Right hindlimb (tissue), 1 donor: ENCODE data around the gene NFRKB.
"Not testable (repeated sequence)": the region's sequence is repeated elsewhere in the genome, so short reads cannot be mapped to it uniquely, and the experiment has no call there.

ENCODE experiments used
- DNase-seq: peaks from one replicate; pipeline ENCODE4 v3.0.0-alpha.2; 2018

Gene NFRKB

GRCh38 chr11:129888451-129888850, 6.9 kb downstream of the NFRKB start:
- DNase-seq: no peak

DNA sequence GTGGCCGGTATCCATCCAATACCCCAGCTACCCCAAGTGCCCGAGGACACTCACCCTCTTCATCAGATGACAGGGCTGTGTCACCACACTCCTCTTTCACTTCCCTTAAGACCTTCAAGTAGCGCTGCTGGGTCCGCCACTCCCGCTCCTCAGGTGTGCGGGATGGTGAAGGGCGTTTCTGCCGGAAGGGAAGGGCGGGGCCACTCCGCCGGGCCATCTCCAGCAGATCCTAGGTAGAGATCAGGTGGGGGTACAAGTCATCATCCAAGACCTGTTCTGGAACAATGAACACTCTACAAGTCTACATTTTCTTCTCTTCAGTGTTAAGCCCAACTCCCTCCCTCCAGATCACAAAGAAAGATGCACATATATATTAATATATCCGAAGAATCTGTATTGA, 10.0 kb downstream of the NFRKB start:
- DNase-seq: no peak

GRCh38 chr11:129884581-129884980, 10.8 kb downstream of the NFRKB start:
- no peak for DNase-seq

GRCh38 chr11:129881570-129882170, 13.7 kb downstream of the NFRKB start:
- DNase-seq: no peak

GRCh38 chr11:129880311-129880710, 15.1 kb downstream of the NFRKB start:
- no peak for DNase-seq

GRCh38 chr11:129871914-129872313, 23.5 kb downstream of the NFRKB start:
- no peak for DNase-seq

DNA sequence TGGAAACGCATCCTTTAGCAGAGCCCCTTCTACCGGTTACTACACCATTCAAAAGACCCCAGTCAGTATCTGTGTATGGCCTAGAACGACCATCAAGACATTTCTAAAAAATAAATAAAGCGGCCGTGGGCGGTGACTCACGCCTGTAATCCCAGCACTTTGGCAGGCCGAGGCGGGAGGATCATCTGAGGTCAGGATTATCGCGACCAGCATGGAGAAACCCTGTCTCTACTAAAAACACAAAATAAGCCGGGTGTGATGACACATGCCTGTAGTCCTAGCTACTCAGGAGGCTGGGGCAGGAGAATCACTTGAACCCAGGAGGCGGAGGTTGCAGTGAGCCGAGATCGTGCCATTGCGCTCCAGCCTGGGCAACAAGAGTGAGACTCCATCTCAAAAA, 26.8 kb downstream of the NFRKB start:
- not testable (repeated sequence) for DNase-seq

GRCh38 chr11:129866311-129866710, 29.1 kb downstream of the NFRKB start:
- DNase-seq: no peak

DNA sequence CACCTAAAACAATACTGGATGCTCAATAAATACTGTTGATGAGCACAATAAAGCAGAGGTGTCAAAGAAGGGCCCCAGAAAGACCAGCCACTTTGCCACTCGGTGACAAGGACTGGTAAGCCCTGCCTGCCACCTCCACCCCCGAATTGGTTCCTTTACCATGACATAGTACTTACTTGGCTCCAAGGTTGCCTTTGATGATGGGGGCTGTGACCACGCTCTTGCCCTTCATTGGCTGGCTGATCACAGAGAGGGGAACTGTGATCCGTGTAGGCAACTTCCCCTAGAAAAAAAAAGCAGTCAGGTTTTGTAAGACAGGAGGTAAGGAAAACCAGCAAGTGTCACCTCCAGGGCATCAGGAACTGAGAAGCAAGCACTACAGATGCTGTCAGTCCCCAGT, 29.7 kb downstream of the NFRKB start:
- no peak for DNase-seq

DNA sequence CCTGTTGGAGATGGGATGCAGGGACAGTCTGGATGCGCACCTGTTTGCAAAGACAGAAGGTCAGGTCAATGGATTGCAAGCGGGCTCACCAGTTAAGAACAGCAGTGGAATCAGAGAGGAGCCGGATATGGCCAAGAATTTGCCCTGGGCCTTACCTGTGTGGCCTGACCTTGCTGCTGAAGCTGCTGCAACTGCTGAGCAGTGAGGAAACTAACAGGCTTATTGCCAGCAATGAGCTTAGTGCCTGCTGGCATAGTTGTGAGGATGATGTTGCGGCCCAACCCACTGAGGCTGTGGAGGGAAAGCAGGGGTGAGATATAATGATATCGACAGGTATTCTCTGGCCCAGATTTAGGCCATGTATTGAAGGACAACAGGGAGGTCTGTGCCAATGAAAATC, 30.6 kb downstream of the NFRKB start:
- DNase-seq: no peak

GRCh38 chr11:129861702-129862522, 33.5 kb downstream of the NFRKB start:
- peak; percentile 55 for DNase-seq

- DNase-seq: no peak
Observed at GRCh38 chr11:129856036-129856435, 39.3 kb downstream of the NFRKB start.

DNA sequence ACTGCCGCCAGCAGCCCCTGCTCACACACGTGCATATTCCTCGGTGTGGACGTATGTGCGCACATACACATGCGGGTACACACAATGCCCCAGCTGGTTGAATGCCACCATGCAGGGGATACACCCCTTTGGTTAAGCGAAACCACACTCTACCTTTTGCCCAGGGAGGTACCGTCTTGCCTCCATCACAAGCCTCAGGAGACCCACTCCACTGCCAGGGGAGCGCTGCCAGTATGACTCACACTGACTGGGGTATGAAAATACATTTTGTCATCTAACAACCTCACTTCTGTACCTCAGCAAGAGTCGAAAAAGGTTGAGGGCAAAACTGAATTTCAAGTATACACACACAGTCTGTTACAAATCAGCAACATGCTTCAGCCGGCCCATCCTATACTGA, 40.3 kb downstream of the NFRKB start:
- DNase-seq: no peak

GRCh38 chr11:129854232-129854805, 41.1 kb downstream of the NFRKB start:
- no peak for DNase-seq

DNA sequence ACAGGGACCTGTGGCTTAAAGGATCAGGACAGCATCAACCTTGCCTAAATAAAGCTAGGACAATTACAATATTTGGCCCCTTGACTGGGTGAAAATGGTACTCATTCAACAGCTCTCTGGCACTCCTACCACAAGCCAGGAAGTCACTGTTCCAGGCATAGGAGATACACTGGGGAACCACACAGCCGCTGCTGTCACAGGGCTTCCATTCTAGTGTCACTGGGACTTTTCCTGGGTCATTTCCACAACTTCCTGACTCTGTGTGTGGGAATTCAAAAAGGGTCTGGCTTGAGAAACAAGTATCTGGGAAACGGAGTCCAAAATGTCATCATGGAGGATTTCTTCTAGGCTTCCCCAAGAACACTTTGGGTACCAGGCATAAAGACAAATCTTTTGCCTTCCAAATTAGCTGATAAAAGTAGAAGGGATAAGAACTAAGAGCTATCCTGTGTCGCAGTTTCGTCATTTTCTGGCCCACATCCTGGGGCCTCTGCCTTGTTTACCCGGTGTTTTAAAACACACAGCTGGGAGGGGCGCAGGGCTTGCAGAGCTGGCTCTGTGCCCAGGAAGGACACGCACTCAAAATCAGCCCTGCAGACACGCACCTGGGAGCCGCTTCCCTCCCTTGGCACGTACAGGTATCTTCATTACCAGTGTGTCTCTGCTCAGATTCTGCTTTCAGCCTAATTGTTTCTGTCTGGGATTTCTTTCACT, 41.7 kb downstream of the NFRKB start:
- peak; percentile 35 for DNase-seq

GRCh38 chr11:129852125-129852740, 43.1 kb downstream of the NFRKB start:
- DNase-seq: no peak

DNA sequence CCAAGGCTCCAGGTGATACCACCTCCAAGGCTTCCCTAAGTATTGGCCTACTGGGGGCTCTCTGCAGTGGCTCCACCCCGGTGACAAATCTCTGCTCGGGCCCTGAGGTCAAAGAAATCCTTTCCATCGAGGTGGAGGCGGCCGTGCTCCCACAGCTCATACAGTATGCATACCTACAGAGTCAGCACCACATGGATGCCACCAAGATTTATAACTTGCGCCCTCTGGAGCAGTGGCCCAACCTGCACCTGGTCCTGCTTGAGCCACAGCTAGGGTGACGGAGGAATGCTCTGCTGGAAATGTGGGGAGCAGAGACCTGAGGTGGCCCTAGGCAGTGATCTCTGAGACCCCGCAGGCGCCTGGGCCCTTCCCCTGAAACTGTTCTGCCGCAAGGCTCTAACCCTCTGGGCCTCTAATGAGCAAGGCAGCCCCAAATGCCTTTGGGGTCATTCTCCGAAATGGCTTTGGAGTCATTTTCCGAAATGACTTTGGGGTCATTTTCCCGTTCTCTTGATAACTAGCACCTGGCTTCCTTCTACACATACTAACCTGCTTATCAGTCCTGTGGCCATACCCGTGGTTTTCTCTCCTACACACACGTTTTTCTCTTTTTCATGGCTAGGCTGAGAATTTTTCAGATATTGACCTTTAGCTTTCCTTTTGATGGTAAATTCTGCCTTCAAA, 45.8 kb downstream of the NFRKB start:
- DNase-seq: no peak

GRCh38 chr11:129847361-129847760, 48.0 kb downstream of the NFRKB start:
- DNase-seq: not testable (repeated sequence)

DNA sequence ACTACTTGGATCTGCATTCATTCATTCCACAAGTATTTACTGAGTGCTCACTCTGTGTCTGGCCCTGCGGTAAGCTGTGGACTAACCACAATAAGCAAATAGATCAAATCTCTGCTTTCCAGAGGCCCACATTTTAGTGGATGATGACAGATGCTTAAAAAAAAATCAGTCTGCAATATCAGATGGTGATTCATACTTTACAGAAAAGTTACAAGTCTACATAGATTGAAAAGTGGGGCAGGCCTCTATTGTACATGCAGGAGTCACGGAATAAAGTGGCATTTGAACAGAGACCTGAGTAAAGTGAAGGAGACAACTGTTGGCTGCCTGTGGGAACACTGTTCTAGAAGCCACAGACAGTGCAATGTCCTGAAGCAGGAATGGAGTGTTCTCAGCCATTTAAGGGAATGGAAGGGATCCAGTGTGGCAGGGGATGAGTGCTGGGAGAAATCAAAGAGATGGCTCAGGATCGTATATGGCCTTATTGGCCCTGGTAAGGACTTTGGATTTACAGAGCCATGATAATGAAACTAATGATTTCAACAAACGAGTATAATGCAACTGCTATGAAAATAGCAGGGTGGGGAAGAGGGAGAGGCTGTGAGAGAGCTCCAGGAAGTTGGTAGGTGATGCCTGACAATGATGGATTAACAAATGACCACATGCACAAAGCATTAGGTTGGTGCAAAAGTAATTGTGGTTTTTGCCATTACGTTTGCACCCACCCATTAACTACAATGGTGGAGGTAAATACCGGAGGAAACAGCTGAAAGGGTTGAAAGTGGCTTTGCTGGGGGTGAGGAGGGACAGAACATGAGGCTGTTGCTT, 48.7 kb downstream of the NFRKB start:
- DNase-seq: no peak
